ENCODE data around the gene SWSAP1.
A peak's percentile ranks its signal among the peaks of the same experiment; 100 is the strongest.
"Not testable (repeated sequence)": the region's sequence is repeated elsewhere in the genome, so short reads cannot be mapped to it uniquely, and the experiment has no call there.

Gene SWSAP1

DNA sequence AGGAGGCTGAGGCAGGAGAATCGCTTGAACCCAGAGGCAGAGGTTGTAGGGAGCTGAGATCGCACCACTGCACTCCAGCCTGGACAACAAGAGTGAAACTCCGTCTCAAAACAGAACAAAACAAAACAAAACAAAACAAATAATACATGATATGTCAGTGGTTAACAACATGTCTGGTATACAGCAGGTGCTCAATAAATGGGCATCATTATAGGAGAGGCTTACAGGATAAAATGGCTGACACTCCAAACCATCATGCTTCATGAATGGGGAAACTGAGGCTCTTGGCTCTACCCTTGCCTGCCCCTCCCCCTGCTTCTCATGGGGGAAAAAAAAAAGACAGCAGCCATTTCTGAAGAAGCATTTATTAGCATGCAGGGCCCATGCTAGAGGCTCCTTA lies 32.0 kb upstream of the SWSAP1 start:
- TF ChIP-seq, protein P1, sequence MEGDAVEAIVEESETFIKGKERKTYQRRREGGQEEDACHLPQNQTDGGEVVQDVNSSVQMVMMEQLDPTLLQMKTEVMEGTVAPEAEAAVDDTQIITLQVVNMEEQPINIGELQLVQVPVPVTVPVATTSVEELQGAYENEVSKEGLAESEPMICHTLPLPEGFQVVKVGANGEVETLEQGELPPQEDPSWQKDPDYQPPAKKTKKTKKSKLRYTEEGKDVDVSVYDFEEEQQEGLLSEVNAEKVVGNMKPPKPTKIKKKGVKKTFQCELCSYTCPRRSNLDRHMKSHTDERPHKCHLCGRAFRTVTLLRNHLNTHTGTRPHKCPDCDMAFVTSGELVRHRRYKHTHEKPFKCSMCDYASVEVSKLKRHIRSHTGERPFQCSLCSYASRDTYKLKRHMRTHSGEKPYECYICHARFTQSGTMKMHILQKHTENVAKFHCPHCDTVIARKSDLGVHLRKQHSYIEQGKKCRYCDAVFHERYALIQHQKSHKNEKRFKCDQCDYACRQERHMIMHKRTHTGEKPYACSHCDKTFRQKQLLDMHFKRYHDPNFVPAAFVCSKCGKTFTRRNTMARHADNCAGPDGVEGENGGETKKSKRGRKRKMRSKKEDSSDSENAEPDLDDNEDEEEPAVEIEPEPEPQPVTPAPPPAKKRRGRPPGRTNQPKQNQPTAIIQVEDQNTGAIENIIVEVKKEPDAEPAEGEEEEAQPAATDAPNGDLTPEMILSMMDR (IDR thresholded peaks at IDR 0.05; ENCODE audit: control insufficient read depth, insufficient read depth, low read depth, low read length, missing control alignments), result no peak
- no peak for DNase-seq (ENCODE audit: low read depth)
- no peak overlapping the region for H3K4me3 ChIP-seq (ENCODE audit: control insufficient read depth, low read depth, low read length)

DNA sequence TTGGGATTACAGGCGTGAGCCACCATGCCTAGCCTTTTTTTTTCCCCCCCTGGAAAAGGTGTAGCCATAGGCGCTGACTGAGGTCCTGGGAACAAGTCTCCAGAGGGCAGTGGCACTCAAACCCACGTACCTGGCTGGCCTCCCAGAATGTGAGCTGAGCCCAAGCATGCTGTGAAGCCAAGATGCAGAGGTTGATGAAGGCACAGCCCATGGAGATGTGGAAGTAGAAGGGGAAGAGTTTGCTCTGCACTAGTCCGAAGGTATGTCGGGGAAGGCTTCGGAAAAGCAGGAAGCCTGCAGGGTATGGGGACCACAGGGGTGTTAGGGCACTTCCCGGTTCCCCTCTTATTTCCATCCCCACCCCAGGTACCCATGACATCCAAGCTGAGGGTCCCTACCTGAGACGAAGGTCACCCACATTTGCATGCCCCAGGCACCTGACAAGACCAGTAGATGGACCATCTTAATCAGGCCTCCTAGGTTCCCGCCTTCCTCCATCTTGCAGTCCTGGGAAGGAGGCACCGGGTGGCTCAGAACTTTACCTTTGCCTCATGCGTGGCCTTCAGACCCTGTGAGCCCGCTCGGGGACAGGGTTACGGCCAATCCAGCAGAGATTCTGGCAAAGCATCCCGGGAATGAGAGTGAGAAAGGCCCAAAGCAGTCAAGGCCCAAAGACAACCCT lies 29.2 kb upstream of the SWSAP1 start:
- no peak for DNase-seq (ENCODE audit: low read depth)
- TF ChIP-seq, protein P1 (IDR thresholded peaks at IDR 0.05; ENCODE audit: control insufficient read depth, insufficient read depth, low read depth, low read length, missing control alignments), result no peak
- peak overlapping the region; percentile 63 for H3K4me3 ChIP-seq (ENCODE audit: control insufficient read depth, low read depth, low read length)

DNA sequence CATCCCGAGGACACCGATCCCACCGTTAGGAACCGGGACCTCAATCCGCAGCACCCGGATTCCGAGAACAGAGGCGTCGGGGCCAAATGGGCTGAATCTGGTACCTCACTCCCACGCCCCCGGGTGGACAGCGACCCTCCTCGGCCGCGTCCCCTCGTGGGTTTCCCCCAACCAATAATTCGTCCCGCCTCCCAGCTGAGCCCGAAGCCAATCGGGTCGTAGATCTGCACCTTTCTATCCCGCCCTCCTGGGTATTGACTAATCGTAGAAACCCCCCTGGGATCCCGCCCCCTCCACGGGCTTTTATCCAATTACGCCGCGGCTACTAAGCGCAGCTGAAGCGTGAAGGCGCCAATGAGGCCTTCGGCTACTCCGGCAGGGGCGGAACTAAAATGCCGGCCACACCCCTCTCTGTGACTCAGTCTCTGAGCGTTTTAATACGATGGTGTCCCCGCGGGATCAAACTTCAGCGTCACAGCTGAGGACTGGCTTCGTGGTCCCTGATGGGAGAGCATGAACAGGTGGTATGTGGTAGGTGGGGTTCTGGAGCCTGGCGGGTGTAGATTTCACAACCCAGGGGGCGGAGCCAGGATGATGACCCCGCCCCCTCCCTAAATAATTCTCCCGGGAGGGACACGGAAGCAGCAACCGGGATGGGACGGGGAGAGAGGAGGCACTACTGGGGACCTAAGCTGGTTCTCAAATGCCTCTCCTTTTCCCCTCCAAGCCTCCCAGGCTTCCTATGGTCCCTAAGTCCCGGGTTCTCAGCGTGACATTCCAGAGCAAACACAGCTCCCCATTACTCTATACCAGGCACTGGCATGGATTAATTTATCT lies 28.1 kb upstream of the SWSAP1 start, which contains the start of the genes CCDC159 and TMEM205:
TSS of gene CCDC159 (plus strand) at position 416 of the 837 bp plus-strand sequence. CDS start at position 504, 88 bp downstream.
TSS of gene TMEM205 (minus strand) at position 165 of the 837 bp plus-strand sequence. CDS start 649 bp downstream, outside the sequence.
- peak within 1 kb of the TSS; percentile 63 for H3K4me3 ChIP-seq (ENCODE audit: control insufficient read depth, low read depth, low read length)
- peak; percentile 95 for DNase-seq (ENCODE audit: low read depth)
- TF ChIP-seq, protein P1 (IDR thresholded peaks at IDR 0.05; ENCODE audit: control insufficient read depth, insufficient read depth, low read depth, low read length, missing control alignments), result no peak

DNA sequence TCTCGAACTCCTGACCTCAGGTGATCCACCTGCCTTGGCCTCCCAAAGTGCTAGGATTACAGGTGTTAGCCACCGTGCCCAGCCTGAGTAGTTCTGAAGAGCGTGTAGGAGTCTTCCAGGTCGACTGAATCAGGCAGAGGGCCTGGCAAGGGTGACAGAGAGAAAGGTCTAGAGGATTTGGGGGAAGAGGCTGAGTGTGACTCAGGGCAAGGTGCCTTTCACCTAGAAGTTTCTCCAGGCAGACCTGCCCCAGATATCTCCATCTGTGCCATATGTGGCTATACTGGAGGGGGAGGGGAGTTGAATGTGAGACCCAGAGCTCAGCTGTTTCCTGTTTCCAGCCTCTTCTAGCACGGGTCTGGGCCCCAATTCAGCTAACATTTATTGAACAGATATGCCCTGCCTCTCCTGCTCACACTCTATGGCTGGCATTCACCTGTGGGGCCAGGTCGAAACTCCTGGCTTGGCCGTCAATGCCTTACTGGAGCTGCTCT lies 26.9 kb upstream of the SWSAP1 start:
- TF ChIP-seq, protein P1 (IDR thresholded peaks at IDR 0.05; ENCODE audit: control insufficient read depth, insufficient read depth, low read depth, low read length, missing control alignments), result no peak

DNA sequence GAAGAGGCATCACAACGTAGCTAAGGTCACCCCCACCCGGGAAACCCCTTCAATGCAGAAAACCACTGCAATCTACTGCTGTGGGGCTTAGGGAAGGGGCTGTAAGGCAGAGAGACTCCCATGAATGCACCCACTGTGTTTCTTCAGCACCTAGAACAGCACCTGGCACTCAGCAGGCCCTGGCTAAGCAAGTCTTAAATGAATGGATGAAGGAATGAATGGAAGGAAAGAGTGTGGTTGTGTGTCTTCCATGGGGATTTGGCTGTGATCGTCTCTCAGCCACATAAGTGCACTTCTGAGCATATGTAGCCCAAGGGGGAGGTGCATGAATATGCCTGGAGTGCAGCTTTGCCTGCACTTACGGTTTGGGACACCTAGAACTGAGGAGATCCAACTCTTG lies 25.3 kb upstream of the SWSAP1 start:
- DNase-seq (ENCODE audit: low read depth), result no peak
- TF ChIP-seq, protein P1 (IDR thresholded peaks at IDR 0.05; ENCODE audit: control insufficient read depth, insufficient read depth, low read depth, low read length, missing control alignments), result no peak

More for the DNA sequence above, 26.9 kb upstream of the SWSAP1 start:
- no peak for DNase-seq (ENCODE audit: low read depth)
- no peak overlapping the region for H3K4me3 ChIP-seq (ENCODE audit: control insufficient read depth, low read depth, low read length)

DNA sequence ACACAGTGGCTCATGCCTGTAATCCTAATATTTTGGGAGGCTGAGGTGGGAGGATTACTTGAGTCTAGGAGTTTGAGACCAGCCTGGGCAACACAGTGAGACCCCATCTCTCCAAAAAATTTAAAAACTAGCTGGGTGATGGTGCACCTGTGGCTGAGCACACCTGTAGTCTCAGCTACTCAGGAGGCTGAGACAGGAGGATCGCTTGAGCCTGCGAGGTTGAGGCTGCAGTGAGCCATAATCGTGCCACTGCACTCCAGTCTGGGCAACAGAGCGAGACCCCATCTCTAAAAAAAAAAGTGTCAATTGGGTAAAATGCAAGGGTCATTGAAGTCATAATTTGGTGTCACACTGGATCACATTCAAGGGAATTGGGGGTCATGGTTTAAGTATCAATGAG lies 20.4 kb upstream of the SWSAP1 start:
- H3K4me3 ChIP-seq (ENCODE audit: control insufficient read depth, low read depth, low read length); DNase-seq (ENCODE audit: low read depth): not testable (repeated sequence)

More for the DNA sequence above, 25.3 kb upstream of the SWSAP1 start:
- no peak overlapping the region for H3K4me3 ChIP-seq (ENCODE audit: control insufficient read depth, low read depth, low read length)
